OCI-LY7 (cell line): Measurements from ENCODE around the gene FNDC10. TPM values are rescaled to one million over a fixed set of nuclear protein-coding genes. Genes with fewer than 3 reads are reported as not detected.
A peak's percentile ranks its signal among the peaks of the same experiment; 100 is the strongest.

ENCODE experiments used
- BruUV-seq: library from RNA; stranded (reverse); fragments of 400-500 nt; replicated peaks from 2 replicates; lab custom pipeline; 2021; lab: Mats Ljungman, UMichigan
- CTCF ChIA-PET: fragments of 300-600 bp; sonication (Branson Sonifier 250); formaldehyde crosslinking; loops from one replicate; lab custom pipeline; 2022; ENCODE audit warnings: antibody characterized with exemption; ENCODE audit not compliant: unreplicated experiment; lab: Charles Lee
- POLR2A ChIA-PET: fragments of 300-600 bp; sonication (Branson Sonifier 250); formaldehyde crosslinking; loops from one replicate; lab custom pipeline; 2022; ENCODE audit warnings: antibody characterized with exemption; lab: Charles Lee
- DNase-seq: peaks from one replicate; pipeline ENCODE4 v3.0.0-alpha.2; 2015; ENCODE audit warnings: low spot score
- H2AFZ ChIP-seq: fragments of 200-600 bp; sonication (generic), shearing (Covaris generic); 2 replicates; pipeline ENCODE4 v1.6.1; 2014; ENCODE audit warnings: mild to moderate bottlenecking, antibody characterized with exemption, low read length, moderate library complexity
- H3K27ac ChIP-seq: fragments of 200-600 bp; sonication (generic); 2 replicates; pipeline ENCODE4 v1.5.1; 2014; ENCODE audit warnings: mixed run types, low read depth, mild to moderate bottlenecking, moderate library complexity, low read length, inconsistent platforms; ENCODE audit not compliant: poor library complexity, severe bottlenecking
- H3K36me3 ChIP-seq: fragments of 200-600 bp; sonication (generic); 2 replicates; pipeline ENCODE4 v1.6.1; 2014; ENCODE audit warnings: mild to moderate bottlenecking, antibody characterized with exemption, low read length, moderate library complexity, mixed read lengths; ENCODE audit not compliant: insufficient read depth
- H3K4me1 ChIP-seq: fragments of 200-600 bp; sonication (generic); 2 replicates; pipeline ENCODE4 v1.5.1; 2014; ENCODE audit warnings: mild to moderate bottlenecking, low read length; ENCODE audit not compliant: insufficient read depth, poor library complexity, severe bottlenecking
- H3K4me2 ChIP-seq: fragments of 200-600 bp; sonication (generic); 2 replicates; pipeline ENCODE4 v1.6.1; 2014; ENCODE audit warnings: mild to moderate bottlenecking, low read length
- H3K4me3 ChIP-seq: fragments of 200-600 bp; sonication (generic); 2 replicates; pipeline ENCODE4 v1.5.1; 2014; ENCODE audit warnings: mild to moderate bottlenecking, low read depth, low read length; ENCODE audit not compliant: poor library complexity, severe bottlenecking
- H3K79me2 ChIP-seq: fragments of 200-600 bp; sonication (generic); 2 replicates; pipeline ENCODE4 v1.6.1; 2016; ENCODE audit warnings: low read depth, mild to moderate bottlenecking, low read length, moderate library complexity, mixed read lengths; ENCODE audit not compliant: insufficient read depth
- H3K9me2 ChIP-seq: fragments of 200-600 bp; sonication (generic); 2 replicates; pipeline ENCODE4 v1.6.1; 2016; ENCODE audit warnings: mild to moderate bottlenecking, low read length, mixed read lengths; ENCODE audit not compliant: insufficient read depth
- H3K9me3 ChIP-seq: fragments of 200-600 bp; sonication (generic); 2 replicates; pipeline ENCODE4 v1.6.1; 2014; ENCODE audit warnings: mild to moderate bottlenecking, mixed run types, low read length, mixed read lengths
- H4K20me1 ChIP-seq: fragments of 200-600 bp; sonication (generic); 2 replicates; pipeline ENCODE4 v1.6.1; 2014; ENCODE audit warnings: mild to moderate bottlenecking, antibody characterized with exemption, low read length, moderate library complexity, mixed read lengths; ENCODE audit not compliant: insufficient read depth
- EZH2phosphoT487 ChIP-seq: fragments of 200-600 bp; sonication (generic); IDR thresholded peaks from 2 replicates; pipeline ENCODE4 v1.6.1; 2018; ENCODE audit warnings: low read depth, borderline replicate concordance, mild to moderate bottlenecking, mixed run types, antibody characterized with exemption, low read length, moderate library complexity, mixed read lengths
- intact Hi-C: fragments of 100-400 bp; cut with micrococcal nuclease; formaldehyde crosslinking; loops from one replicate; pipeline ENCODE4 v1.10.0; 2022; ENCODE audit not compliant: unreplicated experiment
- total RNA-seq, 2 experiments: library from RNA; depleted of rRNA in 1 of 2; stranded (reverse); fragments of >200 nt in 1 of 2; shearing (Covaris generic) in 1 of 2; gene quantifications; 2 replicates each; pipeline ENCODE4 v1.2.3, GENCODE V29; 2014 to 2022
- TF ChIP-seq, protein P1 (sequence below): fragments of 200-600 bp; sonication (generic); conservative IDR thresholded peaks from 2 replicates; pipeline ENCODE4 v1.5.1; 2014; ENCODE audit warnings: mild to moderate bottlenecking, antibody characterized with exemption, low read length, moderate library complexity, mixed read lengths

The FNDC10 gene
- total RNA-seq, 2 experiments from 2014 or later: 1.3 to 2.7 TPM

DNA sequence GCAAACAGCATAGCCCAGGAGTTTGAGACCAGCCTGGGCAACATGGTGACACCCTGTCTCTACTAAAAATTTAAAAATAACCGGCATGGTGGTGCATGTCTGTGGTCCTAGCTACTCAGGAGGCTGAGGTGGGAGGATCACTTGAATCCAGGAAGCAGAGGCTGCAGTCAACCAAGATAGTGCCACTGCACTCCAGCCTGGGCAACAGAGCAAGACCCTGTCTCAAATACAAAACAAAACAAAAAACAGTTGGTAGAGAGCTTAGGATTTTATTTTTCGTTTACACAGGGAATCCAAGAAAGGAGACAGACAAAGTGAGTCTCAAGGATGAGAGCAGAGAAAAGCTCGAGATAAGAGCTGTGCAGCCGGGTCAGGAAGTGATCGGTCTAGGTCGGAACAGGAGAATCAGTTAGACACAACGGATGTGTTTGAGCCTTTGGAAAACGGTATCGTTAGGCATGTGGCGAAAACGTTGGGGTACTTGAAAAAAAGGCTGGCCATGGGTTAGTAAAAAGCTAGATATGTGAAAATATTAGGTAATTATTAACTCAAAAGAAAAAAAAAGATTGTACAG lies 13.7 kb upstream of the FNDC10 start:
- Histone ChIP-seq H3K9me2 (no peaks in the 10 kb centered on the region), H3K4me1 (peaks cover 36% of the 10 kb centered on the region), H2AFZ (no peak overlapping the region), H3K4me2 (peak overlapping the region; percentile 95), H3K27ac (no peak overlapping the region), H4K20me1 (no peaks in the 10 kb centered on the region), H3K4me3 (peak overlapping the region; percentile 85), H3K9me3 (no peaks in the 10 kb centered on the region), H3K79me2 (peaks cover 14% of the 10 kb centered on the region; the same call in 1 of the 2 replicates), H3K36me3 (no peaks in the 10 kb centered on the region)
- CTCF ChIA-PET: interaction anchor here (1.2 kb wide), 1 partner anchor 12 kb away, joined by 13 read pairs; no protein-coding TSS in a partner anchor
- TF ChIP-seq EZH2phosphoT487: no peak
- TF ChIP-seq, protein P1, sequence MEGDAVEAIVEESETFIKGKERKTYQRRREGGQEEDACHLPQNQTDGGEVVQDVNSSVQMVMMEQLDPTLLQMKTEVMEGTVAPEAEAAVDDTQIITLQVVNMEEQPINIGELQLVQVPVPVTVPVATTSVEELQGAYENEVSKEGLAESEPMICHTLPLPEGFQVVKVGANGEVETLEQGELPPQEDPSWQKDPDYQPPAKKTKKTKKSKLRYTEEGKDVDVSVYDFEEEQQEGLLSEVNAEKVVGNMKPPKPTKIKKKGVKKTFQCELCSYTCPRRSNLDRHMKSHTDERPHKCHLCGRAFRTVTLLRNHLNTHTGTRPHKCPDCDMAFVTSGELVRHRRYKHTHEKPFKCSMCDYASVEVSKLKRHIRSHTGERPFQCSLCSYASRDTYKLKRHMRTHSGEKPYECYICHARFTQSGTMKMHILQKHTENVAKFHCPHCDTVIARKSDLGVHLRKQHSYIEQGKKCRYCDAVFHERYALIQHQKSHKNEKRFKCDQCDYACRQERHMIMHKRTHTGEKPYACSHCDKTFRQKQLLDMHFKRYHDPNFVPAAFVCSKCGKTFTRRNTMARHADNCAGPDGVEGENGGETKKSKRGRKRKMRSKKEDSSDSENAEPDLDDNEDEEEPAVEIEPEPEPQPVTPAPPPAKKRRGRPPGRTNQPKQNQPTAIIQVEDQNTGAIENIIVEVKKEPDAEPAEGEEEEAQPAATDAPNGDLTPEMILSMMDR: no peak
- POLR2A ChIA-PET: interaction anchor here (0.6 to 1.3 kb wide), 4 partner anchors 56 to 518 kb away, joined by 3 to 4 read pairs (median 3); no protein-coding TSS in a partner anchor
- intact Hi-C loops: no loop called here
- no peak for DNase-seq
- TSS peak; percentile 74 for BruUV-seq

DNA sequence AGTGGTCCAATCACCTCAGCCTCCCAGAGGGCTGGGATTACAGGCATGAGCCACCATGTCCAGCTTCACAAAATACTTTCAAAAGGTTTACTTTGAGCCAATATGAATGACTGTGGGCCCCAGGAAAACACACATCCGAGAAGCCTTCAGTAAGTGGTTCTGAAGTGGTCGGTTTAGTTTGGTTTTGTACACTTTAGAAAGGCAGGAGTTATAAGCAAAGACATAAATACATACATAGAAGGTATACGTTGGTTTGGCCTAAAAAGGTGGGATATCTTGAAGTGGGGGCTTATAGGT lies 12.1 kb upstream of the FNDC10 start:
- Histone ChIP-seq H3K27ac (no peak overlapping the region), H3K4me1 (peaks cover 39% of the 10 kb centered on the region), H3K4me2 (no peak overlapping the region), H3K79me2 (peaks cover 14% of the 10 kb centered on the region; the same call in 1 of the 2 replicates), H2AFZ (no peak overlapping the region), H3K9me2 (no peaks in the 10 kb centered on the region), H3K9me3 (no peaks in the 10 kb centered on the region), H3K36me3 (no peaks in the 10 kb centered on the region), H4K20me1 (no peaks in the 10 kb centered on the region), H3K4me3 (no peak overlapping the region)
- intact Hi-C loops: no loop called here
- ChIA-PET POLR2A (no interaction called here), CTCF (no interaction called here)
- no TSS peak for BruUV-seq
- TF ChIP-seq, protein P1: no peak
- no peak for TF ChIP-seq EZH2phosphoT487
- no peak for DNase-seq

DNA sequence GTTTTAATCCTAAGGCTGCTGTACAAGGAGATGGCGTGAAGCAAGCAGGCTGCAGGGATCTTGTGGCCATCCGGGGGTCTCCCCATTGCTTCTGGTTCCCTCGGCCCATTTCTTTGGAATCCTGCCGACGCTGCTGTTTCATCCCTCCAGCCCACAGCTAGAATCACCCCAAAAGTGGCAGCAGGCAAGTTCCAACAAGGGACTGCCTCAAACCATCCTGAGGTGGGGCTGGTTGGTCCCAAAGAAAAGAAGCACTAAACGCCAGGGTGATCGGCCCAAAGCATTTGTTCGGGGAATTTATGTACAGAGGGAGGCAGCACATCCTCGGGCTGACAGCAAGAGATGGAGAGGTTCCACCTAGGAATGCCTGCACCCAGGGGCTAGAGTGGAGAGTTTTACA lies 10.9 kb upstream of the FNDC10 start:
- DNase-seq: no peak
- no peaks in the 10 kb centered on the region for H3K36me3 ChIP-seq
- H3K4me3 ChIP-seq: no peak overlapping the region
- H2AFZ ChIP-seq: no peak overlapping the region
- TF ChIP-seq, protein P1: no peak
- H3K9me2 ChIP-seq: no peaks in the 10 kb centered on the region
- H4K20me1 ChIP-seq: no peaks in the 10 kb centered on the region
- H3K27ac ChIP-seq: no peak overlapping the region
- H3K9me3 ChIP-seq: no peaks in the 10 kb centered on the region
- CTCF ChIA-PET: interaction anchor here (0.5 kb wide), 1 partner anchor 458 kb away, joined by 3 read pairs; no protein-coding TSS in a partner anchor
- intact Hi-C loops: no loop called here
- no peak overlapping the region for H3K4me2 ChIP-seq
- POLR2A ChIA-PET: no interaction called here
- H3K4me1 ChIP-seq: peaks cover 38% of the 10 kb centered on the region
- H3K79me2 ChIP-seq: peaks cover 14% of the 10 kb centered on the region; the same call in 1 of the 2 replicates
- no TSS peak for BruUV-seq
